ENCODE data around the gene PAFAH1B1.

GRCh38 chr17:2612630-2613029 is 19.2 kb downstream of the PAFAH1B1 start:
- TF ChIP-seq, protein P1, sequence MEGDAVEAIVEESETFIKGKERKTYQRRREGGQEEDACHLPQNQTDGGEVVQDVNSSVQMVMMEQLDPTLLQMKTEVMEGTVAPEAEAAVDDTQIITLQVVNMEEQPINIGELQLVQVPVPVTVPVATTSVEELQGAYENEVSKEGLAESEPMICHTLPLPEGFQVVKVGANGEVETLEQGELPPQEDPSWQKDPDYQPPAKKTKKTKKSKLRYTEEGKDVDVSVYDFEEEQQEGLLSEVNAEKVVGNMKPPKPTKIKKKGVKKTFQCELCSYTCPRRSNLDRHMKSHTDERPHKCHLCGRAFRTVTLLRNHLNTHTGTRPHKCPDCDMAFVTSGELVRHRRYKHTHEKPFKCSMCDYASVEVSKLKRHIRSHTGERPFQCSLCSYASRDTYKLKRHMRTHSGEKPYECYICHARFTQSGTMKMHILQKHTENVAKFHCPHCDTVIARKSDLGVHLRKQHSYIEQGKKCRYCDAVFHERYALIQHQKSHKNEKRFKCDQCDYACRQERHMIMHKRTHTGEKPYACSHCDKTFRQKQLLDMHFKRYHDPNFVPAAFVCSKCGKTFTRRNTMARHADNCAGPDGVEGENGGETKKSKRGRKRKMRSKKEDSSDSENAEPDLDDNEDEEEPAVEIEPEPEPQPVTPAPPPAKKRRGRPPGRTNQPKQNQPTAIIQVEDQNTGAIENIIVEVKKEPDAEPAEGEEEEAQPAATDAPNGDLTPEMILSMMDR (conservative IDR thresholded peaks at IDR 0.05) = no peak
- no peak for TF ChIP-seq ZFX (IDR thresholded peaks at IDR 0.05)

All from C4-2B (cell line).